Measurements from ENCODE around the gene RGMA. TPM values are rescaled to one million over a fixed set of nuclear protein-coding genes. Genes with fewer than 3 reads are reported as not detected.

The RGMA gene
- total RNA-seq, 6 experiments from 2014 or later = 0.06 to 0.32 (median 0.25) TPM; not detected in 2

- no peak overlapping the region for H3K4me3 ChIP-seq
- no peaks in the 10 kb centered on the region for H3K9me3 ChIP-seq
- 74% methylated on average over 10 of the region's 10 CpGs for WGBS (ENCODE audit: insufficient coverage, low coverage, low lambda C conversion rate, missing lambda C conversion rate)
- no peaks in the 10 kb centered on the region for H3K27me3 ChIP-seq
- no peaks in the 10 kb centered on the region for H3K4me1 ChIP-seq
- ATAC-seq (no peak), DNase-seq (no peak)
- H3K27ac ChIP-seq = no peak overlapping the region
- intact Hi-C loops (cut with DNase I) = no loop called here
- no peak for TF ChIP-seq CTCF (IDR thresholded peaks at IDR 0.05)
- H3K36me3 ChIP-seq = no peaks in the 10 kb centered on the region
Measured at GRCh38 chr15:93131485-93132095, 42.6 kb upstream of the RGMA start.

GRCh38 chr15:93129702-93130488, 40.9 kb upstream of the RGMA start:
- no peaks in the 10 kb centered on the region for H3K9me3 ChIP-seq
- H3K36me3 ChIP-seq = no peaks in the 10 kb centered on the region
- H3K4me3 ChIP-seq = no peak overlapping the region
- no peak overlapping the region for H3K27ac ChIP-seq
- no peak for DNase-seq
- no peak for ATAC-seq
- intact Hi-C loops (cut with DNase I) = no loop called here
- 39% methylated on average over 11 of the region's 18 CpGs for WGBS (ENCODE audit: insufficient coverage, low coverage, low lambda C conversion rate, missing lambda C conversion rate)
- H3K27me3 ChIP-seq = no peaks in the 10 kb centered on the region
- H3K4me1 ChIP-seq = no peaks in the 10 kb centered on the region
- TF ChIP-seq CTCF (IDR thresholded peaks at IDR 0.05) (no peak), POLR2A (IDR thresholded peaks at IDR 0.05) (no peak)

- 49% methylated on average over 4 of the region's 6 CpGs for WGBS (ENCODE audit: insufficient coverage, low coverage, low lambda C conversion rate, missing lambda C conversion rate)
- Histone ChIP-seq H3K36me3 (no peaks in the 10 kb centered on the region), H3K4me1 (no peaks in the 10 kb centered on the region), H3K4me3 (no peak overlapping the region), H3K27ac (no peak overlapping the region), H3K27me3 (no peaks in the 10 kb centered on the region), H3K9me3 (no peaks in the 10 kb centered on the region)
- intact Hi-C loops (cut with DNase I) = no loop called here
- DNase-seq (no peak), ATAC-seq (no peak)
- TF ChIP-seq CTCF (IDR thresholded peaks at IDR 0.05) (no peak), POLR2A (IDR thresholded peaks at IDR 0.05) (no peak)
Measured at GRCh38 chr15:93127286-93127685, 38.3 kb upstream of the RGMA start.

- TF ChIP-seq POLR2A (IDR thresholded peaks at IDR 0.05) (no peak), CTCF (IDR thresholded peaks at IDR 0.05) (no peak)
- 47% methylated on average over 4 of the region's 8 CpGs for WGBS (ENCODE audit: insufficient coverage, low coverage, low lambda C conversion rate, missing lambda C conversion rate)
- ATAC-seq (no peak), DNase-seq (no peak)
- Histone ChIP-seq H3K9me3 (no peaks in the 10 kb centered on the region), H3K4me3 (no peak overlapping the region), H3K4me1 (no peaks in the 10 kb centered on the region), H3K27ac (no peak overlapping the region), H3K36me3 (no peaks in the 10 kb centered on the region), H3K27me3 (no peaks in the 10 kb centered on the region)
- intact Hi-C loops (cut with DNase I) = no loop called here
Measured at GRCh38 chr15:93126599-93126998, 37.6 kb upstream of the RGMA start.

Data from right lobe of liver (tissue), 6 donors.